SK-N-SH (cell line): Measurements from ENCODE around the gene DPF3. TPM values are rescaled to one million over a fixed set of nuclear protein-coding genes. Genes with fewer than 3 reads are reported as not detected.

Source experiments
- CTCF ChIA-PET: fragments of 300-600, 350-600 bp; formaldehyde crosslinking; extraction: SDS; loops from one replicate; lab custom pipeline; 2021; lab: Yijun Ruan, JAX
- POLR2A ChIA-PET: fragments of 350-600 bp; sonication (Branson Sonifier 250); formaldehyde crosslinking; extraction: SDS; loops from one replicate; lab custom pipeline; 2020; ENCODE audit warnings: antibody characterized with exemption, inconsistent platforms; lab: Yijun Ruan, JAX
- DNase-seq: peaks from one replicate; pipeline ENCODE4 v3.0.0; 2012
- H2AFZ ChIP-seq: fragments of 200-600 bp; sonication (generic); 2 replicates; pipeline ENCODE4 v1.8.1; 2016; ENCODE audit warnings: antibody characterized with exemption, mild to moderate bottlenecking, low read depth
- H3F3A ChIP-seq: fragments of 200-600 bp; sonication (generic); replicated peaks from 2 replicates; pipeline ENCODE3; 2016; ENCODE audit warnings: antibody characterized with exemption, mild to moderate bottlenecking; ENCODE audit not compliant: insufficient read depth
- H3K27ac ChIP-seq, 2 experiments: fragments of 200-500 bp in 1 of 2; fragments of 200-600 bp in 1 of 2; sonication (Bioruptor generic) in 1 of 2; sonication (generic), shearing (Covaris generic) in 1 of 2; 2 replicates each; pipeline versions ENCODE4 v1.5.1 to v1.6.1; 2014 to 2016; ENCODE audit warnings: low read depth in 2 of 2, inconsistent platforms in 1 of 2, low read length in 1 of 2, mild to moderate bottlenecking in 1 of 2, mixed read lengths in 1 of 2
- H3K27me3 ChIP-seq: fragments of 200-600 bp; sonication (generic), shearing (Covaris generic); 2 replicates; pipeline ENCODE4 v1.6.1; 2016; ENCODE audit warnings: mixed run types; ENCODE audit not compliant: insufficient read depth
- H3K36me3 ChIP-seq, 2 experiments: fragments of 200-500 bp in 1 of 2; fragments of 200-600 bp in 1 of 2; sonication (Bioruptor generic) in 1 of 2; sonication (generic) in 1 of 2; replicated peaks in 1 of 2; 2 replicates each; pipeline versions ENCODE3 to v1.5.1; 2014 to 2016; ENCODE audit warnings: low read length in 1 of 2, mild to moderate bottlenecking in 1 of 2; ENCODE audit not compliant: insufficient read depth in 2 of 2, control insufficient read depth in 1 of 2
- H3K4me1 ChIP-seq, 2 experiments: fragments of 200-500 bp in 1 of 2; fragments of 200-600 bp in 1 of 2; sonication (Bioruptor generic) in 1 of 2; sonication (generic), shearing (Covaris generic) in 1 of 2; 2 replicates each; pipeline versions ENCODE4 v1.5.1 to v1.6.1; 2014 to 2016; ENCODE audit warnings: low read depth in 1 of 2, low read length in 1 of 2, mixed run types in 1 of 2; ENCODE audit not compliant: insufficient read depth in 2 of 2, control insufficient read depth in 1 of 2
- H3K4me2 ChIP-seq: fragments of 200-600 bp; sonication (generic), shearing (Covaris generic); 2 replicates; pipeline ENCODE4 v1.6.1; 2017; ENCODE audit warnings: mixed run types
- H3K4me3 ChIP-seq, 2 experiments: fragments of 200-500 bp in 1 of 2; fragments of 200-600 bp in 1 of 2; sonication (Bioruptor generic) in 1 of 2; sonication (generic), shearing (Covaris generic) in 1 of 2; 2 replicates each; pipeline versions ENCODE4 v1.5.1 to v1.8.1; 2014 to 2016; ENCODE audit warnings: low read depth in 2 of 2, inconsistent platforms in 1 of 2, low read length in 1 of 2, mild to moderate bottlenecking in 1 of 2, mixed read lengths in 1 of 2, moderate library complexity in 1 of 2
- H3K79me2 ChIP-seq: fragments of 200-600 bp; sonication (generic); 2 replicates; pipeline ENCODE4 v1.8.1; 2017; ENCODE audit warnings: mild to moderate bottlenecking; ENCODE audit not compliant: insufficient read depth
- H3K9ac ChIP-seq: fragments of 200-600 bp; sonication (generic); 2 replicates; pipeline ENCODE4 v1.6.1; 2017; ENCODE audit warnings: mixed run types
- H3K9me2 ChIP-seq: fragments of 200-600 bp; sonication (generic); 2 replicates; pipeline ENCODE4 v1.6.1; 2017; ENCODE audit warnings: mixed run types
- H3K9me3 ChIP-seq: fragments of 200-600 bp; sonication (generic); 2 replicates; pipeline ENCODE4 v1.6.1; 2017; ENCODE audit warnings: mixed run types, mild to moderate bottlenecking, moderate library complexity
- H4K20me1 ChIP-seq: fragments of 200-600 bp; sonication (generic); 2 replicates; pipeline ENCODE4 v1.6.1; 2017; ENCODE audit warnings: mild to moderate bottlenecking, mixed run types; ENCODE audit not compliant: insufficient read depth
- CHD2 ChIP-seq: fragments of 150-350 bp; IDR thresholded peaks from 2 replicates; pipeline ENCODE4 v1.6.1; 2018; ENCODE audit warnings: low read length; ENCODE audit not compliant: partially characterized antibody
- EP300 ChIP-seq, 2 experiments: IDR thresholded peaks; 2 replicates each; pipeline versions ENCODE4 v1.4.0 to v1.6.1; 2012; ENCODE audit warnings: borderline replicate concordance in 1 of 2, low read depth in 1 of 2, low read length in 1 of 2
- EZH2phosphoT487 ChIP-seq: fragments of 200-600 bp; sonication (generic); IDR thresholded peaks from 2 replicates; pipeline ENCODE4 v1.6.1; 2017; ENCODE audit warnings: low read depth, mixed run types, mild to moderate bottlenecking, antibody characterized with exemption, moderate library complexity, borderline replicate concordance
- FOXJ3 ChIP-seq: sonication (generic); formaldehyde crosslinking; IDR thresholded peaks from 2 replicates; pipeline ENCODE4 v1.5.1; 2020; ENCODE audit warnings: mild to moderate bottlenecking, missing genetic modification reagents
- FOXM1 ChIP-seq: IDR thresholded peaks from 2 replicates; pipeline ENCODE4 v1.4.0; 2012; ENCODE audit warnings: low read depth, mild to moderate bottlenecking
- GABPA ChIP-seq: IDR thresholded peaks from 2 replicates; pipeline ENCODE4 v1.4.0; 2012; ENCODE audit warnings: low read depth, mild to moderate bottlenecking
- GATA2 ChIP-seq: sonication (generic); formaldehyde crosslinking; IDR thresholded peaks from 2 replicates; pipeline ENCODE4 v1.5.0; 2020; ENCODE audit warnings: mild to moderate bottlenecking, missing genetic modification reagents
- JUND ChIP-seq: IDR thresholded peaks from 2 replicates; pipeline ENCODE4 v1.4.0; 2012
- MXI1 ChIP-seq: IDR thresholded peaks from 2 replicates; pipeline ENCODE4 v1.6.1; 2012; ENCODE audit warnings: mild to moderate bottlenecking, low read depth, low read length, improper control_type of control experiment
- POLR2AphosphoS5 ChIP-seq: IDR thresholded peaks from 2 replicates; pipeline ENCODE4 v1.6.1; 2012; ENCODE audit warnings: low read depth, low read length
- RCOR1 ChIP-seq: fragments of 150-350 bp; IDR thresholded peaks from 2 replicates; pipeline ENCODE4 v1.6.1; 2017; ENCODE audit warnings: antibody characterized with exemption, low read length
- RFX5 ChIP-seq: IDR thresholded peaks from 2 replicates; pipeline ENCODE4 v1.6.1; 2012; ENCODE audit warnings: mild to moderate bottlenecking, improper control_type of control experiment, low read length
- SIN3A ChIP-seq: IDR thresholded peaks from 2 replicates; pipeline ENCODE4 v1.6.1; 2012; ENCODE audit warnings: low read depth, mild to moderate bottlenecking, low read length, moderate library complexity, borderline replicate concordance
- TAF1 ChIP-seq: IDR thresholded peaks from 2 replicates; pipeline ENCODE4 v1.6.1; 2012; ENCODE audit warnings: low read depth, mild to moderate bottlenecking, low read length, moderate library complexity, borderline replicate concordance
- YY1 ChIP-seq: IDR thresholded peaks from 2 replicates; pipeline ENCODE4 v1.4.0; 2012; ENCODE audit warnings: low read depth, mild to moderate bottlenecking
- WGBS: methylation state at CpG from one replicate; pipeline ENCODE4 v1.1.6; 2017; ENCODE audit warnings: low lambda C conversion rate; 5-methylcytosine and 5-hydroxymethylcytosine counted together
- polyA plus RNA-seq, 3 experiments: library from polyadenylated mRNA; depleted of rRNA; stranded (reverse); fragments of >200 nt; gene quantifications; 2 replicates each; pipeline ENCODE4 v1.2.3, GENCODE V29; 2012
- TF ChIP-seq, protein P1 (sequence below): IDR thresholded peaks from 2 replicates; pipeline ENCODE4 v1.4.0; 2012; ENCODE audit warnings: low read depth
- TF ChIP-seq, protein P2 (sequence below): IDR thresholded peaks from 2 replicates; pipeline ENCODE4 v1.4.0; 2012; ENCODE audit warnings: low read depth, borderline replicate concordance
- TF ChIP-seq, protein P3 (sequence below): fragments of 200-600 bp; sonication (generic); IDR thresholded peaks from 2 replicates; pipeline ENCODE4 v1.6.1; 2017; ENCODE audit warnings: antibody characterized with exemption, mild to moderate bottlenecking, moderate library complexity
- TF ChIP-seq, protein P4 (sequence below): IDR thresholded peaks from 2 replicates; pipeline ENCODE4; 2012

DPF3 gene
- polyA plus RNA-seq, 1 of the 3 experiments (the other 2 are of a cell fraction) = 2.8 TPM

DNA sequence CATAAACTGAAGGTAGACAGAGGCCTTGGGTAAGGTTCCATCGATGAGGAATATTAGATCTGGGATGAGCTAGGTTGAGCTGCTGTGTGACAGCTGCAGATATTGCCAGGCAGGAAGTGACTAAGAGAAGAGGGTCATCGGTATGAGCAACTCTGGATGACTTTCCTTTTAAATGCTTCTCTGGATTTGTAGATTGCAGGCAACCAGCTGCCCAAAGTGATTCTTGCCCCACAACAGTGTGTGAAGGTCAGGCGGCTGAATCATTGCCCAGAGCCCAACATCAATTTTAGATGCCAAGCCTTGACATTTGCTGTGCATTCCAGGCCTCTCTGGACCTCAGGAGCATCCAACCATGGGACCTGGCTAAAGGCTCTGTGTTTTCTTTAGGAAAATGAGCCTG lies 255.9 kb downstream of the DPF3 start (continued):
- no peak for TF ChIP-seq YY1
- peak; percentile 90 for TF ChIP-seq JUND
- TF ChIP-seq TAF1 = no peak
- no peak for TF ChIP-seq RFX5
- no peak for TF ChIP-seq CHD2
- no peak for TF ChIP-seq SIN3A
- no peak for TF ChIP-seq GABPA
- TF ChIP-seq FOXJ3 (CRISPR knock-in tag) = no peak
- TF ChIP-seq, protein P1, sequence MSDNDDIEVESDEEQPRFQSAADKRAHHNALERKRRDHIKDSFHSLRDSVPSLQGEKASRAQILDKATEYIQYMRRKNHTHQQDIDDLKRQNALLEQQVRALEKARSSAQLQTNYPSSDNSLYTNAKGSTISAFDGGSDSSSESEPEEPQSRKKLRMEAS = peak; percentile 74
- no peak; the same call in 1 of the 2 replicates for TF ChIP-seq FOXM1
- peak; percentile 49; the same call in 1 of the 2 replicates for TF ChIP-seq POLR2AphosphoS5
- TF ChIP-seq, protein P2, sequence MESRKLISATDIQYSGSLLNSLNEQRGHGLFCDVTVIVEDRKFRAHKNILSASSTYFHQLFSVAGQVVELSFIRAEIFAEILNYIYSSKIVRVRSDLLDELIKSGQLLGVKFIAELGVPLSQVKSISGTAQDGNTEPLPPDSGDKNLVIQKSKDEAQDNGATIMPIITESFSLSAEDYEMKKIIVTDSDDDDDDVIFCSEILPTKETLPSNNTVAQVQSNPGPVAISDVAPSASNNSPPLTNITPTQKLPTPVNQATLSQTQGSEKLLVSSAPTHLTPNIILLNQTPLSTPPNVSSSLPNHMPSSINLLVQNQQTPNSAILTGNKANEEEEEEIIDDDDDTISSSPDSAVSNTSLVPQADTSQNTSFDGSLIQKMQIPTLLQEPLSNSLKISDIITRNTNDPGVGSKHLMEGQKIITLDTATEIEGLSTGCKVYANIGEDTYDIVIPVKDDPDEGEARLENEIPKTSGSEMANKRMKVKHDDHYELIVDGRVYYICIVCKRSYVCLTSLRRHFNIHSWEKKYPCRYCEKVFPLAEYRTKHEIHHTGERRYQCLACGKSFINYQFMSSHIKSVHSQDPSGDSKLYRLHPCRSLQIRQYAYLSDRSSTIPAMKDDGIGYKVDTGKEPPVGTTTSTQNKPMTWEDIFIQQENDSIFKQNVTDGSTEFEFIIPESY = peak; percentile 54; the same call in 1 of the 2 replicates
- TF ChIP-seq MXI1 = no peak
- no peak for TF ChIP-seq RCOR1

DNA sequence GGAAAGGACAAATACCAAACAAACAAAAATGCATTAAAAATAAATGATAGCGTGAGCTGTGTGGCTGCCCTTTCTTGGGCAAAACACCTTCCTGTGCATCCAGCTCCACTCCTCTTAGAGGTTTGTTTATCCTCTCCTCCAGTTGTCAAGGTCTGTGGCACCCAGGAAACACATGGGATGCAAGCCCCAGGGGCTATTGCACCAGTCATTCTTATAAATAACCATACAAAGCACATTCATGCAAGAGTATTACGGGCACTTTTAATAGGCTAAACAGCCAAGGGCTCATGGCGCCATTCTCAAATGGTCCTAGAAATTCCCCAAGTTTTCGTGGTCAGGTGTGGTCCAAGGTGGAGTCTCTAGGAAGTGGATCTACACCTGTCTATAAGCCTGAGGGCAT lies 257.0 kb downstream of the DPF3 start:
- WGBS = 95% methylated on average over 4 of the region's 4 CpGs
- H3K9ac ChIP-seq = no peak overlapping the region
- no peaks in the 10 kb centered on the region for H3K27me3 ChIP-seq
- no peaks in the 10 kb centered on the region for H3K36me3 ChIP-seq
- no peak overlapping the region for H2AFZ ChIP-seq
- CTCF ChIA-PET = interaction anchor here (1.6 kb wide), 1 partner anchor 11 kb away, joined by 3 read pairs; no protein-coding TSS in a partner anchor
- H3K79me2 ChIP-seq = no peaks in the 10 kb centered on the region
- no peak for TF ChIP-seq EZH2phosphoT487
- TF ChIP-seq GATA2 (CRISPR knock-in tag) = no peak
- TF ChIP-seq, protein P3, sequence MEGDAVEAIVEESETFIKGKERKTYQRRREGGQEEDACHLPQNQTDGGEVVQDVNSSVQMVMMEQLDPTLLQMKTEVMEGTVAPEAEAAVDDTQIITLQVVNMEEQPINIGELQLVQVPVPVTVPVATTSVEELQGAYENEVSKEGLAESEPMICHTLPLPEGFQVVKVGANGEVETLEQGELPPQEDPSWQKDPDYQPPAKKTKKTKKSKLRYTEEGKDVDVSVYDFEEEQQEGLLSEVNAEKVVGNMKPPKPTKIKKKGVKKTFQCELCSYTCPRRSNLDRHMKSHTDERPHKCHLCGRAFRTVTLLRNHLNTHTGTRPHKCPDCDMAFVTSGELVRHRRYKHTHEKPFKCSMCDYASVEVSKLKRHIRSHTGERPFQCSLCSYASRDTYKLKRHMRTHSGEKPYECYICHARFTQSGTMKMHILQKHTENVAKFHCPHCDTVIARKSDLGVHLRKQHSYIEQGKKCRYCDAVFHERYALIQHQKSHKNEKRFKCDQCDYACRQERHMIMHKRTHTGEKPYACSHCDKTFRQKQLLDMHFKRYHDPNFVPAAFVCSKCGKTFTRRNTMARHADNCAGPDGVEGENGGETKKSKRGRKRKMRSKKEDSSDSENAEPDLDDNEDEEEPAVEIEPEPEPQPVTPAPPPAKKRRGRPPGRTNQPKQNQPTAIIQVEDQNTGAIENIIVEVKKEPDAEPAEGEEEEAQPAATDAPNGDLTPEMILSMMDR = no peak
- TF ChIP-seq EP300 (IDR thresholded peaks at IDR 0.05; ENCODE audit: borderline replicate concordance in 1 of 2, low read depth in 1 of 2, low read length in 1 of 2) = no peak
- TF ChIP-seq, protein P4, sequence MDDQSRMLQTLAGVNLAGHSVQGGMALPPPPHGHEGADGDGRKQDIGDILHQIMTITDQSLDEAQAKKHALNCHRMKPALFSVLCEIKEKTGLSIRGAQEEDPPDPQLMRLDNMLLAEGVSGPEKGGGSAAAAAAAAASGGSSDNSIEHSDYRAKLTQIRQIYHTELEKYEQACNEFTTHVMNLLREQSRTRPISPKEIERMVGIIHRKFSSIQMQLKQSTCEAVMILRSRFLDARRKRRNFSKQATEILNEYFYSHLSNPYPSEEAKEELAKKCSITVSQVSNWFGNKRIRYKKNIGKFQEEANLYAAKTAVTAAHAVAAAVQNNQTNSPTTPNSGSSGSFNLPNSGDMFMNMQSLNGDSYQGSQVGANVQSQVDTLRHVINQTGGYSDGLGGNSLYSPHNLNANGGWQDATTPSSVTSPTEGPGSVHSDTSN = no peak
- TF ChIP-seq, protein P1 = no peak
- no peak for TF ChIP-seq MXI1
- peak overlapping the region in 1 of 2 experiments; percentile 54; a peak in 1 of 4 replicates for H3K27ac ChIP-seq
- no peak for DNase-seq
- no peaks in the 10 kb centered on the region for H3K9me3 ChIP-seq
- 0 out of 2 replicates have a peak overlapping the region, but pooled peaks have one; percentile 43 for H3K4me2 ChIP-seq
- POLR2A ChIA-PET = no interaction called here
- peaks cover 21% of the 10 kb centered on the region for H3F3A ChIP-seq
- H3K4me3 ChIP-seq = no peak overlapping the region
- 0 out of 4 replicates have a peak, but pooled peaks cover 0 to 4% of the 10 kb centered on the region in 2 experiments for H3K4me1 ChIP-seq
- no peaks in the 10 kb centered on the region for H3K9me2 ChIP-seq
- H4K20me1 ChIP-seq = no peaks in the 10 kb centered on the region
